ENCODE results near the gene LENG8.
"Not testable (repeated sequence)": the region's sequence is repeated elsewhere in the genome, so short reads cannot be mapped to it uniquely, and the experiment has no call there.

LENG8 gene

GRCh38 chr19:54446349-54446748, 2.6 kb upstream of the LENG8 start:
- DNase-seq: not testable (repeated sequence)

GRCh38 chr19:54448040-54448773, 792 bp upstream of the LENG8 start:
- DNase-seq: peak in 1 of 2 experiments; percentile 29

- DNase-seq: no peak
These were observed 686 bp downstream of the LENG8 start for GRCh38 chr19:54449701-54450069.

- DNase-seq: no peak
These were observed 2.4 kb downstream of the LENG8 start for GRCh38 chr19:54451331-54451871.

GRCh38 chr19:54451997-54452396, 3.0 kb downstream of the LENG8 start:
- no peak for DNase-seq

GRCh38 chr19:54452626-54453025, 3.6 kb downstream of the LENG8 start:
- DNase-seq: no peak

- no peak for DNase-seq
These were observed 5.2 kb downstream of the LENG8 start for GRCh38 chr19:54453921-54454780.

- DNase-seq: no peak
These were observed 6.0 kb downstream of the LENG8 start for GRCh38 chr19:54454781-54455675.

GRCh38 chr19:54455786-54456422, 6.9 kb downstream of the LENG8 start:
- no peak for DNase-seq

GRCh38 chr19:54456423-54457373, 7.7 kb downstream of the LENG8 start:
- DNase-seq: no peak

GRCh38 chr19:54457773-54458647, 9.0 kb downstream of the LENG8 start:
- no peak for DNase-seq

- no peak for DNase-seq
These were observed 9.8 kb downstream of the LENG8 start for GRCh38 chr19:54458648-54459281.

- no peak for DNase-seq
These were observed 10.6 kb downstream of the LENG8 start for GRCh38 chr19:54459282-54460229.

- no peak for DNase-seq
These were observed 11.4 kb downstream of the LENG8 start for GRCh38 chr19:54460230-54461005.

- no peak for DNase-seq
These were observed 12.2 kb downstream of the LENG8 start for GRCh38 chr19:54461210-54461609.

GRCh38 chr19:54461613-54462012, 12.6 kb downstream of the LENG8 start:
- DNase-seq: no peak

- DNase-seq: no peak
These were observed 13.2 kb downstream of the LENG8 start for GRCh38 chr19:54462047-54462654.

Data from SW 1271 (cell line).